ENCODE measurements around the gene FANCL.

GRCh38 chr2:58122540-58122939 lies 118.6 kb downstream of the FANCL start:
- no peak for TF ChIP-seq CTCF (IDR thresholded peaks at IDR 0.05)
- no peak for TF ChIP-seq POLR2A (IDR thresholded peaks at IDR 0.05)

Measured in Peyer's patch (tissue), 4 donors.